Stimulated activated CD4-positive, alpha-beta T cell treated with anti-CD3 and anti-CD28 coated beads, Interleukin-4, amount 100 ng/mL, for 48 hours (primary cell): Measurements from ENCODE around the gene TSPAN11.
A peak's percentile ranks its signal among the peaks of the same experiment; 100 is the strongest.

ENCODE experiments used
- DNase-seq, 2 donors: peaks; one replicate each; pipeline ENCODE4 v3.0.0-alpha.2; 2020; ENCODE audit warnings: low read depth in 2 of 2

TSPAN11 gene

DNA sequence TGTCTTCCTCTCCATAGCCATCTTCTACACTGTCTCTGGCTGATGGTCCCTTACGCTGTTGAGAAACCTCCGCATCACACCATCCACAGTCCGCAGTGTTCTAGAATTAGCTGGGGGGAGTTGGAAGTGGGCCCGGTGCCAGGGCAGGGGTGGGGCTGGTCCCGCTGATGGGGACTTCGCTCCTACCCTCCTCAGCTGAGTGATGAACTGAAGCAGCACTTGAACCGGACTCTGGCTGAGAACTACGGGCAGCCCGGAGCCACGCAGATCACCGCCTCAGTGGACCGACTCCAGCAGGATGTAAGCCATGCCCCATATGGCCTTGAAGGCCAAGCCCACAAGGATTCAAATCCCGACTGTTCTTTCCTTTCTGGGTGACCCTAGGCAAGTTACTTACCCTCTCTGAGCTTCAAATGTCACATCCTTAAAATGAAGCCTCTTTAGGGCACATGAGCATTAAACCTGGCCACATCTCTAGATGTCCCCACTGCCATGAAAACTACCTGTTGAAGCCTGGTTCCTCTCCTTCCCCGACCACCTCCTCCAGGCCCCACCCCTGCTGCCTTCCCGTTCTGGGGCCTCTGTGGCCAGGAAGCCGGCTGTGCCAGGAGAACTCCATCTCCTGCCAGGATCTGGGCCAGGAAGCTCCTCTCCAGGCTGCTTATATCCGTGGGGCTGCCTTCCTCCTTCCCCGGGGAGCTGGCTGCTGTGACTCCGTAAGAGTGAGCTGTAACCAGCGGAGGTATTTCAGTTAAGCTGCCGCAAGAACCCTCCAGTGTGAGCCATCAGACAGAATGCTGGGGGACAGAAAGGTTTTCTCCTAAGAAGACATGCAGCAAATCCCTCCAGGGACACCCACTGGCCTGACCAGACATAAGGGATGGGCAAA lies 53.1 kb downstream of the TSPAN11 start:
- DNase-seq, result no peak

DNA sequence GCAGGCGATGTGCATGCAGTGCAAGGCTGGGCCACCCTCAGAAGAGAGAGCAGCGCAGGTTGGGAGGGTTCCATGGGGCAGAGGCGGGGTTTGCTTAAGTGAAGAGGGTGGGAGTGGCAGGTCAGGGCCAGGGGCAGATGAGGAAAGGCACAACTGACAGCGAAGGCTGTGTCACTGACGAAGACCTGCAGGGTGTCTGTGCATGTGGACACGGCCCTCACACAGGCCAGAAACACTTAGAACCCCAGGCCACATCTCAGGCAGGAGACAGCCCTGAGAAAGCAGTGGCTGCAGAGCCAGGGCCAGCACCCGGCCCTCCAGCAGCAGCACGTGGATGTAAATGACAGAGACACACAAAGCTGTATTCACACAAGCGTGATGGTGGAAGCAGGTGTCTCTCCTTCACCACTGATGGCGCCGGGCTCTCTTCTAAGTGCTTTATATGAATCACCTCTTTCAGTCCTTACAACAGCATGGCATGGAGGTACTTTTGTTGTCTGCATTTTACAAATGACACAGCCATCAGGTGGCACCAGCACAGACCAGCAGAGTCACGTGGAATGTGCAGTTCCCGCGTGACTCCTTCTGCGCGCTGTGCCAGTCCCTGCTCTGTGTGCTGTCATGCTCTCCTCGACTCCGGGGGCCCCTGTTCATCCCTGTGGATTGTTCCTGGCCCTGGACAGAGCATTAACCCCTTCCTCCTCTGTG lies 54.6 kb downstream of the TSPAN11 start:
- DNase-seq, result no peak

- no peak for DNase-seq
These were observed 55.9 kb downstream of the TSPAN11 start for GRCh38 chr12:30982413-30982812.

GRCh38 chr12:30985814-30986452 lies 59.4 kb downstream of the TSPAN11 start:
- peak; percentile 17 to 25 for DNase-seq

GRCh38 chr12:30988086-30988485 lies 61.5 kb downstream of the TSPAN11 start:
- DNase-seq, result no peak

DNA sequence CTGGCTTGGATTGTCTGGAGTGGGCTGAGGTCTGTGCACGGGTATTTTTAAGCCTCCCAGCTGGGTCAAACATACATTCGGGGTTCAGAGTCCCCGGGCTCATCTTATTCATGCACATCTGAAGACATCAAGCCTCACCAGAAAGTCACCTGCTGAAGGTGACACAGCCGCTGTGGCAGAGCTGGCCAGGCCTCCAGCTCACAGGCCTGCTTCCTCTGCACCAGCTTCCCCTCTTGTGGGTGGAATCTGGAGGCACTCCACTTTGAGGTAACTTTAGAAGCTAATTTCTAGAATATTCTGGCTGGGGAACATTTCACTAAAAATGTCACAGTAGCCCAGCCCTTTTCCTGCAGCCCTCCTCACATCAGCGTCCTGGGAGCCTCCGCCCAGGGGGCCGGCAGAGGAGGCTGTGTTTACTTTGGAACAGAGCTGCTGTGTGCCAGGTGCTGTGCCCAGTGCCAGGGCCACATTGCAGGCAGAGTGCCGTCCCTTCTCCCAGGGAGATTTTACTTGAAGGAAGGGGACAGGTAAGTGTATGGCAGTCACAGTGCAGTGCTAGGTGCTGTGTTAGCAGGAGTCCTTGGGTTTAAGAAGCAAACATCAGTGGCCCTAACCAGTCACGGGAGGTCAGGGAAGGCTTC lies 62.2 kb downstream of the TSPAN11 start:
- no peak for DNase-seq

- DNase-seq, result no peak
These were observed 63.2 kb downstream of the TSPAN11 start for GRCh38 chr12:30989754-30990153.

- no peak for DNase-seq
These were observed 63.8 kb downstream of the TSPAN11 start for GRCh38 chr12:30990316-30990715.

DNA sequence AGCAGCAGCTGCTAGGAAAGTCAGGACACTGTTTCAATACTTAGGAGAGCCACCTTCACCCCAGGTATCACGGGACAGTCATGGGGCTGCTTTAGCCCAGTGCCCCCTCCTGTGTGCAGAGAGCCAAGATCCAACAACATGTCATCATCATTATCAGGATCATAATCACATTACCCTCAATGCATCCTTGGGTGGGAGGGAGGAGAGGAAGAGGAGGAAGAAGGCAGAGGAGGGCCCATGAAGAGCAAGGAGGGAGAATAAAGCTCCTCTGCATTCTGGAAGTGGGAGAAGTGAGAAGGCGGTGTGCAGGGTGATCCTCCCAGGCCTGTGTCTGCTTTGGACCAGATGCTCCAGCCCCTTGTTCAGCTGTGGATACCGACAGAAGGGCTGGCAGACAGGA lies 64.2 kb downstream of the TSPAN11 start:
- DNase-seq, result no peak

DNA sequence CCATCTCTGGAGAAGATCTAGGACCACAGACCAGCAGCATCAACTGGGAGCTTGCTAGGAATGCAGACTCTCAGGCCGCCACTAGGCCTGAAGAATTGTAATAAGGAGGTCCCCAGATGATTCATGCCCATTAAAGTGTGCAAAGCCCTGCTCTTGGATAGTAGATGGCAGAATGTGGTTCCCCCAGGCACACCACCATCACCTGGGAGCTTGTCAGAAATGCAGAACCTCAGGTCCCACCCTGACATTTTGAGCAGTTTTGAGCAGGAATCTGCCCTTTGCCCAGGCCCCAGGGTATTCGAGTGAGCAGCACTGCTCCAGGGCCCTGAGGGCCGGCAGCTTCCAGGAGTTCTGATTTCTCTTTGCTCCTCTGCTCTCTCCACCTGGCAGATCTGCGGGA lies 64.9 kb downstream of the TSPAN11 start:
- DNase-seq, result no peak

- no peak for DNase-seq
These were observed 65.8 kb downstream of the TSPAN11 start for GRCh38 chr12:30992381-30992780.

GRCh38 chr12:30993766-30994165 lies 67.2 kb downstream of the TSPAN11 start:
- DNase-seq, result no peak

DNA sequence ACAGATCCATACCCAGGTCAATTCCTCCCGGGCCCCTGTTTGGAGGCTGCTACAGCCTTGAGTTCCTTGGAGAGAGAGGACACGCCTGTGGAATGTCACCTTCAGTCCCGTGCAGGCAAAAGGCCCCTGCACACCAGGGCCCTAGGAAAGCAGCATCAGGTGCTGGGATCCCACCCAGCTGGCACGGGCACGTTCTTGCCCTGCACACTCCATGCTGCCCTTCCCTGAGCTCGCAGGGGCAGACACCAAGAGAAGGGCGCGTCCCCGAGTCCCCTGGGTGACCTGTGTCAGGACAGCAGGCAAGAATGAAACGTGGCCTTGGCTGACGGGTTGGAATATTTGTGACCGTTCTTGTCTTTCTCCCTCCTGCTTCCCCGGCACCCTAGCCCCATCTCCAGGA lies 67.7 kb downstream of the TSPAN11 start:
- DNase-seq, result no peak

GRCh38 chr12:30996255-30996654 lies 69.7 kb downstream of the TSPAN11 start:
- no peak for DNase-seq

- no peak for DNase-seq
These were observed 70.2 kb downstream of the TSPAN11 start for GRCh38 chr12:30996752-30997151.

- no peak for DNase-seq
These were observed 71.3 kb downstream of the TSPAN11 start for GRCh38 chr12:30997685-30998440.

GRCh38 chr12:30999011-30999410 lies 72.5 kb downstream of the TSPAN11 start:
- DNase-seq, result no peak

DNA sequence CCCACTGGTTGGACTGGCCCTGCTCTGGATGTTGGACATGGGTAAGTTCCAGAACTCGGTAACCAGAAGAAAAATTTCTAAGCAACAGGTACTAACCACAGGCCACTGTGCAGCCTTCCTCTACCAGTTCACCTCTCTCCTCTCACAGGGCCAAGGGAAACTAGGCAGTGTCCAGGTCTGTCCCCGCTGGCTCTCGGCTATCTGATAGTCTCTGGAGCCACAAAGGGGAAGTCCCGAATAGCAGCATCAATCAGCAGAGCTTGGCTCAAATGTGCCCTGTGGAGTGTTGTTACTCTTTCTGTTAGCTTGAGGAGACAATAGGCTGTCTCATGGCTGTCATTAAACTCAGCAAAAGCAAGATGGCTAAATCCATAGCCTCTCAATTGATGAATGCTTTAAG lies 73.2 kb downstream of the TSPAN11 start:
- no peak for DNase-seq

DNA sequence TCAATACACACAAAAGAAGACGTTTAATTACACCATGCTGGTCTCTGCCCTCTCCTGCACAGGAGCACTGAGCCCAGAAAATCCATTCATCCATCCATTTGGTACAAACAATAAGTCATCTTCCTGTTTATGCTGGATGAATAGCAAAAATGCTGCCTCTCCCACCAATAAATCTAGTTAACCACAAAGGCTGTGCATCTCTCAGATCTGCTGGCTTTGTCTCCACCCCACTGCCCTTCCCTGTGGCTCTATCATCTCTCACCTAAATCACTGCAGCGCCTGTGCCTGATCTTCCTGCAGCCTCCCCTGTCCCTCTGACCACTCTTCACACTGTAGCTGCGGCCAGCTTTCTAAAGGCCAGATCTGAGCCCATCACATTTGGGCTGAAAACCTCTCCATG lies 74.2 kb downstream of the TSPAN11 start:
- DNase-seq, result no peak

DNA sequence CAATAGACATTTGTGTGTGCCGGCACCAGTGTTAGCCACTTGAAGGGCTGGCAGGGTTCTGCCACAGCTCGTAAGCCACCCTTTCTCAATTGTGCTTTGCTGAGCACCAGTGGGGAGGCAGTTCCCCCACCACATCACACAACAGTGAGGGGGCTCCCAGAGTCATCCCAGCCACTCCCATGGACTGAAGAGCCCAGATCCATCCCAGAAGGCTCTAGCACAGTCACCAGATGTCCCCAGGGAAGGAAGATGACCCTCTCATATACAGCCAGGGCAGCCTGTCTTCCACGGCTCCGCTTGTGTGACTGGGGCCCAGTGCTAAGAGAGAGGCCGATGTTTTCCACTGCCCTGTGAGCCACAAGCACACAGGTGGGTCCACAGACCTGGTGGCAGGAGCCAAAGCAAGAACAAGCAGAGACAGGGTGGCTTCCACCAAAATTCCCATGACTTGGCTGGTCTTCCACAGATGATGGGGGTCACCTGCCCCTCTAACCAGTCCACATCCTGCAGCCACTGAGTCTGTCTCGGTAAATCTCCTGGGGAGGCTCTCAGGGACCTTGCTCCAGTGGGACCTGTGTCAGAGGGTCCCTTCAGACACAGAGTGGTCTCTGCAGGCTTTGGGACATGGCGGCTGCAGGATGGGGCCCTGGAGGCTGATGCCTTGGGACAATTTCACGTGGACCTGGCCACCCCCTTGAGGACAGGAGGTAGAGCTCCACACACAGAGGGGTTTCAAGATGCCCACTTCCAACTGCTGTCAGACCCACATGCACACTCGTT lies 75.2 kb downstream of the TSPAN11 start:
- no peak for DNase-seq

DNA sequence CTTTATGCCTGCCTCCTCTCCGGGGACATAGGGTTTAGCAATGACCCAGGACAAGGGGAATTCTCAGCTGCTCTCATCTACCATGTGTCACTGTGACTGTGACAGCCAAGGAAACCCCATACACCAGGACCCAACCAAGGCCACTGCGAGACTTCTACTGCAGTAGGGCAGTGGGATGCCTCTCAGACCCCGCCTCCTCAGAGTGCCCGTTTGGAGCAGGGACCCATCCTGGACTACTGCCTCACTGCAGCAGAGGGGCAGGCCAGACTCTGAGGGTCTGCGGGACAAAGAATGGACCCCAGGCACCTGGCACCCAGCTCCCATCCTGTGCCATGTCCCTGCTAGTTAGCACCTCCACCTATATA lies 75.8 kb downstream of the TSPAN11 start:
- DNase-seq, result no peak
